Cardiac muscle cell (in vitro differentiated cells and primary cell): ENCODE results near the gene UGT3A1. TPM values are rescaled to one million over a fixed set of nuclear protein-coding genes. Genes with fewer than 3 reads are reported as not detected.
A peak's percentile ranks its signal among the peaks of the same experiment; 100 is the strongest.
"Not testable (repeated sequence)": the region's sequence is repeated elsewhere in the genome, so short reads cannot be mapped to it uniquely, and the experiment has no call there.

ENCODE experiments used
- DNase-seq, 2 donors: peaks; one replicate each; pipeline versions ENCODE4 v3.0.0 to v3.0.0-alpha.2; 2010 to 2017; ENCODE audit warnings: low read depth in 1 of 2, low spot score in 1 of 2
- H3K27ac ChIP-seq: fragments of 200-600 bp; sonication (generic); 2 replicates; pipeline ENCODE4 v1.5.1; 2016
- H3K27me3 ChIP-seq: fragments of 200-600 bp; sonication (generic); 2 replicates; pipeline ENCODE4 v1.6.0; 2016; ENCODE audit warnings: control low read depth
- H3K36me3 ChIP-seq: fragments of 200-600 bp; sonication (generic); 2 replicates; pipeline ENCODE4 v1.5.1; 2016; ENCODE audit warnings: control low read depth
- H3K4me1 ChIP-seq: fragments of 200-600 bp; sonication (generic); 2 replicates; pipeline ENCODE4 v1.8.1; 2017; ENCODE audit warnings: low read depth, mild to moderate bottlenecking, mixed run types
- H3K4me3 ChIP-seq: fragments of 200-600 bp; sonication (generic); 2 replicates; pipeline ENCODE4 v1.5.1; 2016; ENCODE audit warnings: mild to moderate bottlenecking
- H3K9me3 ChIP-seq: fragments of 200-600 bp; sonication (generic); 2 replicates; pipeline ENCODE4 v1.5.1; 2017; ENCODE audit warnings: low read depth, mild to moderate bottlenecking, control low read depth
- polyA plus RNA-seq: library from polyadenylated mRNA; unstranded; fragments of >200 nt; fragmentation: Nextera tagmentation; extraction: Ambion mirVana; gene quantifications from 2 replicates; pipeline ENCODE4 v1.2.1, GENCODE V29; 2016
- total RNA-seq: library from RNA; depleted of rRNA; stranded (reverse); fragments of >200 nt; gene quantifications from 2 replicates; pipeline ENCODE4 v1.2.3, GENCODE V29; 2016
- TF ChIP-seq, protein P1 (sequence below): IDR thresholded peaks from 2 replicates; pipeline ENCODE4 v1.5.1; 2012; ENCODE audit warnings: low read depth, mild to moderate bottlenecking, low read length

UGT3A1 gene
- total and polyA plus RNA-seq, 2 experiments from 2014 or later, result 0.48 TPM; not detected in 1

DNA sequence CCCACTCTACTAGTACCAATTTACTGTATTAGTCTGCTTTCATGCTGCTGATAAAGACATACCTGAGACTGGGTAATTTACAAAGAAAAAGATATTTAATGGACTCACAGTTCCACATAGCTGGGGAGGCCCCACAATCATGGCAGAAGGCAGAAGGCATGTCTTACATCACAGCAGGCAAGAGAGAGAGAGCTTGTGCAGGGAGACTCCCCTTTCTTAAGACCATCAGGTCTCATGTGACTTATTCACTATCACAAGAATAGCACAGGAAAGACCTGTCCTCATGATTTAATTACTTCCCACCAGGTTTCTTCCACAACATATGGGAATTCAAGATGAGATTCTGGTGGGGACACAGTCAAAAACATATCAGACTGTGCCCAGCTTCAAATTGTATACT, 11.5 kb downstream of the UGT3A1 start:
- Histone ChIP-seq H3K27me3 (no peaks in the 10 kb centered on the region), H3K27ac (no peak overlapping the region), H3K4me3 (no peak overlapping the region), H3K9me3 (no peaks in the 10 kb centered on the region), H3K4me1 (no peaks in the 10 kb centered on the region), H3K36me3 (no peaks in the 10 kb centered on the region)
- TF ChIP-seq, protein P1, sequence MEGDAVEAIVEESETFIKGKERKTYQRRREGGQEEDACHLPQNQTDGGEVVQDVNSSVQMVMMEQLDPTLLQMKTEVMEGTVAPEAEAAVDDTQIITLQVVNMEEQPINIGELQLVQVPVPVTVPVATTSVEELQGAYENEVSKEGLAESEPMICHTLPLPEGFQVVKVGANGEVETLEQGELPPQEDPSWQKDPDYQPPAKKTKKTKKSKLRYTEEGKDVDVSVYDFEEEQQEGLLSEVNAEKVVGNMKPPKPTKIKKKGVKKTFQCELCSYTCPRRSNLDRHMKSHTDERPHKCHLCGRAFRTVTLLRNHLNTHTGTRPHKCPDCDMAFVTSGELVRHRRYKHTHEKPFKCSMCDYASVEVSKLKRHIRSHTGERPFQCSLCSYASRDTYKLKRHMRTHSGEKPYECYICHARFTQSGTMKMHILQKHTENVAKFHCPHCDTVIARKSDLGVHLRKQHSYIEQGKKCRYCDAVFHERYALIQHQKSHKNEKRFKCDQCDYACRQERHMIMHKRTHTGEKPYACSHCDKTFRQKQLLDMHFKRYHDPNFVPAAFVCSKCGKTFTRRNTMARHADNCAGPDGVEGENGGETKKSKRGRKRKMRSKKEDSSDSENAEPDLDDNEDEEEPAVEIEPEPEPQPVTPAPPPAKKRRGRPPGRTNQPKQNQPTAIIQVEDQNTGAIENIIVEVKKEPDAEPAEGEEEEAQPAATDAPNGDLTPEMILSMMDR, result no peak
- DNase-seq, result no peak

DNA sequence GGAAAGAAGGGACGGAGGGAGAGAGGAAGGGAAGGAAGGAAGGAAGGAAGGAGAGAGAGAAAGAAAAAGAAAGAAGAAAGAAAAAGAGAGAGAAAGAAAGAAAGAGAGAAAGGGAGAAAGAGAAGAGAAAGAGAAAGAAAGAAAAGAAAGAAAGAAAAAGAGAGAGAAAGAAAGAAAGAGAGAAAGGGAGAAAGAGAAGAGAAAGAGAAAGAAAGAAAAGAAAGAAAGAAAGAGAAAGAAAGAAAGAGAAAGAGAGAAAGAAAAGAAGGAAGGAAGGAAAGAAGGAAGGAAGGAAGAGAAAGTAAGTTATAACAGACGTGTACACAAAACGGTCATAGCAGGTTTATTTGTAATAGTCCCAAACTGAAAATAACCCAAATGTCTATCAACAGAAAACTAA, 14.3 kb downstream of the UGT3A1 start:
- H3K4me3 ChIP-seq, H3K27me3 ChIP-seq, H3K4me1 ChIP-seq, DNase-seq, H3K27ac ChIP-seq, H3K36me3 ChIP-seq, H3K9me3 ChIP-seq: not testable (repeated sequence)

DNA sequence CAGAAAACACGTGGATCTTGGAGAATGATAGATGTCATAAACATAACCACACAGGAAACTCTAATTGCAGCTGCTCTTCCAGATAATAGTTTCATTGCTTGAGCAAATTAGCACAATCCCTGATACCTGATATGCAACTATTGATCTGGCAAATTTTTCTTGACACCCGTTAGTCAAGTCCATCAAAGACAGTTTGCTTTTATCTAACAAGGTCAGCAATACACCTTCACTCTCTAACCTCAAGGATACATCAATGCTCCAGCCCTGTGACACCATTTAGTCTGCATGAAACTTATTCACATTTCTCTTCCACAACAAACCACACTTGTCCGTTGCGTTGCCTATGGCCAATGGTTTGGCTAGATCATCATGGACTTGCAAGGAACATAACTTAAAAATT, 16.6 kb downstream of the UGT3A1 start:
- Histone ChIP-seq H3K27ac (no peak overlapping the region), H3K36me3 (no peaks in the 10 kb centered on the region), H3K27me3 (no peaks in the 10 kb centered on the region), H3K9me3 (no peaks in the 10 kb centered on the region), H3K4me1 (no peaks in the 10 kb centered on the region), H3K4me3 (no peak overlapping the region)
- DNase-seq, result no peak
- TF ChIP-seq, protein P1, result no peak

DNA sequence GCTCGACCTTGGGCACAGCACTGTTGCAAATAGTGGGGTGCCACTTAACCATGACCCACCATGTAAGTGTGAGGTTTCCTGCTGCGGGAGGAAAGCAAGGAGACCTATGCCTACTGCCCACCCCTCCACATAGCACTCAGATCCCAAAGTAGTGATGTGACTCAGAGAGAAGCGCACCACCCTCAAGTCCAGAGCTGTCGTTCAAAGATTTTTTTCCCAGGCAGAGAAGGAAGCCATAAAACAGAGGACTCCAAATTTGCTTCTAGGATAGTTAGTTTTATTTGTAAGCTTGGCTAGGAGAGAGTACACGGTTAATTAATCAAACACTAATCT, 19.3 kb downstream of the UGT3A1 start:
- no peaks in the 10 kb centered on the region for H3K4me1 ChIP-seq
- H3K9me3 ChIP-seq, result no peaks in the 10 kb centered on the region
- TF ChIP-seq, protein P1, result no peak
- H3K27me3 ChIP-seq, result no peaks in the 10 kb centered on the region
- H3K4me3 ChIP-seq, result no peak overlapping the region
- H3K27ac ChIP-seq, result no peak overlapping the region
- no peak for DNase-seq
- no peaks in the 10 kb centered on the region for H3K36me3 ChIP-seq

DNA sequence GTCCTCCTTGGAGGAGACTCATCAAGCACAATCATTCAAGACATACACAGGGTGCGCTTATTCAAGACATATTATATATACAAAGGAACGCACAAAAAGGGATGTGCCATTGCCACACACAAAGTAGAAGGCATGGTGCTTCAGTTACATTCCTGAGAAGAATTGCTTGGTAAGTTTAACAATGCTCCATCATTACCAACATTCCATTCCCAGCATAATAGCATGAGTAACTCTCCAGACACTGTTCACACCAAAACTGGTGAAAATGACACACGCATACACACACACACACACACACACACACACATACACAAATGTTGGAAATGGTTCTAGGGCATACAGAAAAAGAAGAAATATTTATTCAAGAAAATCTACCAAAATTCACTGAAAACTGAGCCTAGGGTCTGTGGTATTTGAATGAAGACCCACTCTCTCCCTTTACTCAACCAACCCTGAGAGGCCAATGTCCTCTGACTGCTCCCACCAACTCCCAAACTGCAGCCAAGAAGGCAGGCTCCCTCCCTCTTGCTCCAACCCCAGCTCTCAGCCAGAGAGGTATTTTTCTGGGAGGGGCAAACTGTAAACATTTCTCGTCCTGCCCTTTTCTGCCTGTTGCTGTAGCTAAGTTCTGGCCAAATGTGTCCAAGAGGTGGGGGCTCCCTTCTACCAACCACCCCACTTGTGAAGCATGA, 19.9 kb downstream of the UGT3A1 start:
- TF ChIP-seq, protein P1, result no peak
- no peaks in the 10 kb centered on the region for H3K36me3 ChIP-seq
- no peak overlapping the region for H3K27ac ChIP-seq
- H3K4me3 ChIP-seq, result no peak overlapping the region
- no peaks in the 10 kb centered on the region for H3K4me1 ChIP-seq
- H3K27me3 ChIP-seq, result no peaks in the 10 kb centered on the region
- DNase-seq, result no peak
- no peaks in the 10 kb centered on the region for H3K9me3 ChIP-seq

DNA sequence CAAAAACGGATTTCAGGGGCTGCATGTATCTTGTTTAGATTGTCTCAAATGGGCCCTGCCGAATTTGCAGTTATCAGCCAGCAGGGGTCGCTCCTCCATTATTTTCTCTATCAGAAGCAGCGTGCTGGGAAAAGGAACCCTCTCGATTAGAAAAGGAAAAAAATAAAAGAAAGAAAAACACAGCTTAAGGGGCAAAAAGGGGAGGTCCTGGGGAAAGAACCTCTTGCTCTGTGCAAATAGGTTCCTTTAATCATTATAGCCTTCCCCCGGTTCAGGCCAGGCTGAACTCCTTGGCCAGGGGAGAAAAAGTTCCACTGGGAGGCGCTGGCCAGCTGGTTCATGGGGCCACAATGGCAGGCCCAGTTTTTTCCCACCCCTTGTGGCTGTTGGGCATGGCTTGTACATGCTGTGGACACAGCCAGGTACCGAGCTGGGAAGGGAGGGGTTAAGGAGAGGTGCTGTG, 27.8 kb downstream of the UGT3A1 start:
- H3K9me3 ChIP-seq, result no peaks in the 10 kb centered on the region
- H3K27me3 ChIP-seq, result no peaks in the 10 kb centered on the region
- no peak for DNase-seq

More for the DNA sequence above, 27.8 kb downstream of the UGT3A1 start:
- Histone ChIP-seq H3K4me1 (no peaks in the 10 kb centered on the region), H3K36me3 (no peaks in the 10 kb centered on the region), H3K27ac (no peak overlapping the region), H3K4me3 (no peak overlapping the region)
- TF ChIP-seq, protein P1, result peak; percentile 27
